ENCODE data around the gene NOC3L. TPM values are rescaled to one million over a fixed set of nuclear protein-coding genes. Genes with fewer than 3 reads are reported as not detected.

Gene NOC3L
- total RNA-seq, 1 donor from 2014 or later: 21.1 TPM

DNA sequence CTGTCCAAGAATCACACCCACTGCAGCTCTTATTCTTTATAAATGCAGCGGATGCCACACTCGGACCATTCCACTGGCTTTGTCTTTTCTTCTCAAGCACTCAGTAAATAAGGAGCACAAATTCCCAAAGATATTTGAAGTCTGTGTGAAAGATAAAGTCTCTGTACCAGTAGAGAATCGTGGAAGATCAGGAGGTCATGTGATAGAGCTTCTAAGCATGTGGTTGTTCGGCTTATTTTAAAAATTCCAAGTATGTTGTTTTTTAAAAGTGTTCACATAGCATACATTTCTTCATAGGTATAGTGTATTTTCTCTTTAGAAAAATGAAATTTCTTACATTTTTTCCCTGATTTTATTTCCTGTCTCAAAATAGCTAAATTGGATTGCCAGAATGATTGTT is 75.8 kb downstream of the NOC3L start:
- Mint-ChIP-seq H3K36me3 (no peaks in the 10 kb centered on the region), H3K27me3 (no peaks in the 10 kb centered on the region), H3K27ac (no peak overlapping the region), H3K9me3 (no peaks in the 10 kb centered on the region), H3K4me3 (no peak overlapping the region), H3K4me1 (ENCODE audit: unreplicated experiment) (no peaks in the 10 kb centered on the region)
- DNase-seq (ENCODE audit: extremely low spot score, unreplicated experiment): no peak
- TF ChIP-seq, protein P1, sequence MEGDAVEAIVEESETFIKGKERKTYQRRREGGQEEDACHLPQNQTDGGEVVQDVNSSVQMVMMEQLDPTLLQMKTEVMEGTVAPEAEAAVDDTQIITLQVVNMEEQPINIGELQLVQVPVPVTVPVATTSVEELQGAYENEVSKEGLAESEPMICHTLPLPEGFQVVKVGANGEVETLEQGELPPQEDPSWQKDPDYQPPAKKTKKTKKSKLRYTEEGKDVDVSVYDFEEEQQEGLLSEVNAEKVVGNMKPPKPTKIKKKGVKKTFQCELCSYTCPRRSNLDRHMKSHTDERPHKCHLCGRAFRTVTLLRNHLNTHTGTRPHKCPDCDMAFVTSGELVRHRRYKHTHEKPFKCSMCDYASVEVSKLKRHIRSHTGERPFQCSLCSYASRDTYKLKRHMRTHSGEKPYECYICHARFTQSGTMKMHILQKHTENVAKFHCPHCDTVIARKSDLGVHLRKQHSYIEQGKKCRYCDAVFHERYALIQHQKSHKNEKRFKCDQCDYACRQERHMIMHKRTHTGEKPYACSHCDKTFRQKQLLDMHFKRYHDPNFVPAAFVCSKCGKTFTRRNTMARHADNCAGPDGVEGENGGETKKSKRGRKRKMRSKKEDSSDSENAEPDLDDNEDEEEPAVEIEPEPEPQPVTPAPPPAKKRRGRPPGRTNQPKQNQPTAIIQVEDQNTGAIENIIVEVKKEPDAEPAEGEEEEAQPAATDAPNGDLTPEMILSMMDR (conservative IDR thresholded peaks at IDR 0.05): no peak

DNA sequence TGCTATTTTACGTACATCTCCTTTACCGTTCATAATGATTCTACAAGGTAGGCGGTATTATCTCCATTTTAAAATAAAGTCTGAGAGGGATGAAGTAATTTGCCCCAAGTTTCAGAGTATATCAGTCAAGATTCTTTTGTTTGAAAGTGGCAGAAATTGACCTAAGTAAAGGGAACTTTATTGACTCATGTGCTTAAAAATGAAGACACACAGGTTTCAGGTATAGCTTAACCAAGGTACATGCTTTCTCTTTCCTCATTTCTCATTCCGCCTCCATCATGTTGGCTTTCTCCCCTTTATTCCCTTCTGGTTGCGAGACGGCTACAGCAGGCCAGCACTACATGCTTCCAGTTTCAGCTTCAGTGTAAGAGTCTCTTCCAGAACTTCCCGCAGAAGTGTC is 77.5 kb downstream of the NOC3L start:
- no peak overlapping the region for H3K4me3 Mint-ChIP-seq
- TF ChIP-seq, protein P1 (conservative IDR thresholded peaks at IDR 0.05): no peak
- H3K27me3 Mint-ChIP-seq: no peaks in the 10 kb centered on the region
- no peaks in the 10 kb centered on the region for H3K9me3 Mint-ChIP-seq
- no peaks in the 10 kb centered on the region for H3K36me3 Mint-ChIP-seq
- no peak for DNase-seq (ENCODE audit: extremely low spot score, unreplicated experiment)
- H3K27ac Mint-ChIP-seq: no peak overlapping the region
- H3K4me1 Mint-ChIP-seq (ENCODE audit: unreplicated experiment): no peaks in the 10 kb centered on the region

Other genes starting within 250 kb of the NOC3L start
- gene TBC1D12, start 39.6 kb upstream of the NOC3L start, total RNA-seq (ENCODE audit: low replicate concordance): 9.0 and 9.7 TPM in 2 replicates
- gene HELLS, start 182.8 kb upstream of the NOC3L start, total RNA-seq (ENCODE audit: low replicate concordance): 46.2 and 102 TPM in 2 replicates